Measurements from ENCODE around the gene STX2.
A peak's percentile ranks its signal among the peaks of the same experiment; 100 is the strongest.
"Not testable (repeated sequence)": the region's sequence is repeated elsewhere in the genome, so short reads cannot be mapped to it uniquely, and the experiment has no call there.

Gene STX2

GRCh38 chr12:130868412-130868811 lies 29.4 kb upstream of the STX2 start:
- no peak for DNase-seq

- DNase-seq: no peak
These were observed 24.2 kb upstream of the STX2 start for GRCh38 chr12:130863298-130863697.

- not testable (repeated sequence) for DNase-seq
These were observed 23.7 kb upstream of the STX2 start for GRCh38 chr12:130862771-130863170.

- DNase-seq: no peak
These were observed 23.1 kb upstream of the STX2 start for GRCh38 chr12:130862161-130862560.

- DNase-seq: no peak
These were observed 21.3 kb upstream of the STX2 start for GRCh38 chr12:130860311-130860710.

- no peak for DNase-seq
These were observed 20.1 kb upstream of the STX2 start for GRCh38 chr12:130859161-130859560.

GRCh38 chr12:130858084-130858483 lies 19.0 kb upstream of the STX2 start:
- no peak for DNase-seq

GRCh38 chr12:130856088-130856487 lies 17.0 kb upstream of the STX2 start:
- no peak for DNase-seq

- no peak for DNase-seq
These were observed 11.5 kb upstream of the STX2 start for GRCh38 chr12:130850418-130851021.

GRCh38 chr12:130849561-130850417 lies 10.7 kb upstream of the STX2 start:
- DNase-seq: no peak

GRCh38 chr12:130848785-130849305 lies 9.8 kb upstream of the STX2 start:
- DNase-seq: not testable (repeated sequence)

- not testable (repeated sequence) for DNase-seq
These were observed 9.1 kb upstream of the STX2 start for GRCh38 chr12:130848105-130848504.

- no peak for DNase-seq
These were observed 8.1 kb upstream of the STX2 start for GRCh38 chr12:130847112-130847511.

- DNase-seq: no peak
These were observed 7.3 kb upstream of the STX2 start for GRCh38 chr12:130846369-130846768.

- no peak for DNase-seq
These were observed 837 bp upstream of the STX2 start for GRCh38 chr12:130839770-130840404.

GRCh38 chr12:130838284-130838950 lies 633 bp downstream of the STX2 start:
- peak; percentile 29 for DNase-seq

GRCh38 chr12:130835436-130835835 lies 3.6 kb downstream of the STX2 start:
- DNase-seq: no peak

GRCh38 chr12:130835011-130835410 lies 4.0 kb downstream of the STX2 start:
- peak; percentile 42 to 46 for DNase-seq

GRCh38 chr12:130832561-130833209 lies 6.4 kb downstream of the STX2 start:
- peak; percentile 33 to 43 for DNase-seq

- no peak for DNase-seq
These were observed 7.1 kb downstream of the STX2 start for GRCh38 chr12:130831876-130832405.

GRCh38 chr12:130831246-130831645 lies 7.8 kb downstream of the STX2 start:
- DNase-seq: no peak

- no peak for DNase-seq
These were observed 8.9 kb downstream of the STX2 start for GRCh38 chr12:130830246-130830551.
